Colonic mucosa (tissue), 4 donors: ENCODE measurements around the gene FMC1. TPM values are rescaled to one million over a fixed set of nuclear protein-coding genes. Genes with fewer than 3 reads are reported as not detected.
A peak's percentile ranks its signal among the peaks of the same experiment; 100 is the strongest.

ENCODE experiments used
- DNase-seq: peaks from one replicate; pipeline ENCODE4 v3.0.0-alpha.2; 2020
- H3K27ac ChIP-seq: fragments of 200-600 bp; one replicate; pipeline ENCODE4 v1.8.0; 2021
- H3K27me3 ChIP-seq: fragments of 200-600 bp; one replicate; pipeline ENCODE4 v1.8.0; 2021
- H3K36me3 ChIP-seq: fragments of 200-600 bp; one replicate; pipeline ENCODE4 v1.8.0; 2021
- H3K4me1 ChIP-seq: fragments of 200-600 bp; one replicate; pipeline ENCODE4 v1.8.0; 2021; ENCODE audit warnings: mild to moderate bottlenecking
- H3K4me3 ChIP-seq: fragments of 200-600 bp; one replicate; pipeline ENCODE4 v1.8.0; 2021
- H3K9ac ChIP-seq, 2 donors: one replicate each; pipeline ENCODE4 v1.7.0; 2013; ENCODE audit warnings: control low read depth in 2 of 2, low read depth in 2 of 2, low read length in 2 of 2
- H3K9me3 ChIP-seq: fragments of 200-600 bp; one replicate; pipeline ENCODE4 v1.8.0; 2021
- intact Hi-C: fragments of 100-400 bp; cut with DNase I; formaldehyde crosslinking; loops from one replicate; pipeline ENCODE4 v1.14.1; 2022
- total RNA-seq, 2 donors: library from RNA; stranded (reverse); fragmentation: NEBNext Ultra II Directional in 1 of 2; extraction: Animal tissue kit (Norgen Biotek cat#: 25700) in 1 of 2; gene quantifications; one replicate each; pipeline ENCODE4 v1.2.1, GENCODE V29; 2021
- TF ChIP-seq, protein P1 (sequence below): fragments of 200-600 bp; IDR thresholded peaks from one replicate; pipeline ENCODE4 v1.8.0; 2022; ENCODE audit warnings: antibody characterized with exemption, mild to moderate bottlenecking
- donor health status: healthy.
- donor health status: DM: no; HTN: no; CAD: no.
- donor health status: DM: no; HTN: no; CAD: no.

FMC1 gene
- total RNA-seq, 2 donors from 2014 or later: 21.6 to 23.0 TPM

GRCh38 chr7:139297795-139298194, 43.3 kb upstream of the FMC1 start:
- Histone ChIP-seq H3K9ac (peak overlapping the region in 1 of 2 donors; percentile 21), H3K27ac (peak overlapping the region; percentile 71), H3K4me1 (no peaks in the 10 kb centered on the region), H3K9me3 (no peaks in the 10 kb centered on the region), H3K36me3 (no peaks in the 10 kb centered on the region), H3K4me3 (no peak overlapping the region), H3K27me3 (no peaks in the 10 kb centered on the region)
- DNase-seq: peak; percentile 39
- TF ChIP-seq, protein P1, sequence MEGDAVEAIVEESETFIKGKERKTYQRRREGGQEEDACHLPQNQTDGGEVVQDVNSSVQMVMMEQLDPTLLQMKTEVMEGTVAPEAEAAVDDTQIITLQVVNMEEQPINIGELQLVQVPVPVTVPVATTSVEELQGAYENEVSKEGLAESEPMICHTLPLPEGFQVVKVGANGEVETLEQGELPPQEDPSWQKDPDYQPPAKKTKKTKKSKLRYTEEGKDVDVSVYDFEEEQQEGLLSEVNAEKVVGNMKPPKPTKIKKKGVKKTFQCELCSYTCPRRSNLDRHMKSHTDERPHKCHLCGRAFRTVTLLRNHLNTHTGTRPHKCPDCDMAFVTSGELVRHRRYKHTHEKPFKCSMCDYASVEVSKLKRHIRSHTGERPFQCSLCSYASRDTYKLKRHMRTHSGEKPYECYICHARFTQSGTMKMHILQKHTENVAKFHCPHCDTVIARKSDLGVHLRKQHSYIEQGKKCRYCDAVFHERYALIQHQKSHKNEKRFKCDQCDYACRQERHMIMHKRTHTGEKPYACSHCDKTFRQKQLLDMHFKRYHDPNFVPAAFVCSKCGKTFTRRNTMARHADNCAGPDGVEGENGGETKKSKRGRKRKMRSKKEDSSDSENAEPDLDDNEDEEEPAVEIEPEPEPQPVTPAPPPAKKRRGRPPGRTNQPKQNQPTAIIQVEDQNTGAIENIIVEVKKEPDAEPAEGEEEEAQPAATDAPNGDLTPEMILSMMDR: no peak
- intact Hi-C loops: no loop called here

DNA sequence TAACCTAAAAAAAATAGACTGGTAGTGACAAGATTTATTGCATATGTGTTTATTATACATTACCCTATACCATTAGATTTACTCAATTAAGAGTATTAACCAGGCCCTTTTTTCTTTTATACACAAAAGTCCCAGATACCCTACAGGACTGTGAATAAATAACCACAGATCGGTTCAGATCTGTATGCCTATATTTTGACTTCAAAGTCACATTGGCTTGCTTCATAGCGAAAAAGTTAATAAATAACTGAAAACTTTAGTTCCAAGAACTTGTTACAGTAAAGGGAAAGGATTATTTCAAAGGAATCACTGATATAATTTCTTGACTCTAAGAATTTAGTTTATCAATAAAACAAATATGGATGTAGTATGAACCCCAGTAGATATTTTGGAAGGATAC, 41.8 kb upstream of the FMC1 start:
- DNase-seq: no peak
- intact Hi-C loops: no loop called here
- Histone ChIP-seq H3K4me3 (no peak overlapping the region), H3K4me1 (no peaks in the 10 kb centered on the region), H3K9ac (no peak overlapping the region), H3K9me3 (no peaks in the 10 kb centered on the region), H3K27ac (peak overlapping the region; percentile 24), H3K36me3 (no peaks in the 10 kb centered on the region), H3K27me3 (no peaks in the 10 kb centered on the region)
- TF ChIP-seq, protein P1: no peak

- Histone ChIP-seq H3K36me3 (no peaks in the 10 kb centered on the region), H3K9me3 (no peaks in the 10 kb centered on the region), H3K27me3 (no peaks in the 10 kb centered on the region), H3K4me3 (no peak overlapping the region), H3K27ac (no peak overlapping the region), H3K4me1 (no peaks in the 10 kb centered on the region), H3K9ac (no peak overlapping the region)
- TF ChIP-seq, protein P1: no peak
- DNase-seq: no peak
- intact Hi-C loops: no loop called here
Measured at GRCh38 chr7:139300390-139300789, 40.7 kb upstream of the FMC1 start.

- intact Hi-C loops: no loop called here
- Histone ChIP-seq H3K36me3 (no peaks in the 10 kb centered on the region), H3K4me3 (no peak overlapping the region), H3K9me3 (no peaks in the 10 kb centered on the region), H3K9ac (no peak overlapping the region), H3K27ac (no peak overlapping the region), H3K4me1 (no peaks in the 10 kb centered on the region), H3K27me3 (no peaks in the 10 kb centered on the region)
- TF ChIP-seq, protein P1: no peak
- DNase-seq: no peak
Measured at GRCh38 chr7:139304517-139304916, 36.6 kb upstream of the FMC1 start.

DNA sequence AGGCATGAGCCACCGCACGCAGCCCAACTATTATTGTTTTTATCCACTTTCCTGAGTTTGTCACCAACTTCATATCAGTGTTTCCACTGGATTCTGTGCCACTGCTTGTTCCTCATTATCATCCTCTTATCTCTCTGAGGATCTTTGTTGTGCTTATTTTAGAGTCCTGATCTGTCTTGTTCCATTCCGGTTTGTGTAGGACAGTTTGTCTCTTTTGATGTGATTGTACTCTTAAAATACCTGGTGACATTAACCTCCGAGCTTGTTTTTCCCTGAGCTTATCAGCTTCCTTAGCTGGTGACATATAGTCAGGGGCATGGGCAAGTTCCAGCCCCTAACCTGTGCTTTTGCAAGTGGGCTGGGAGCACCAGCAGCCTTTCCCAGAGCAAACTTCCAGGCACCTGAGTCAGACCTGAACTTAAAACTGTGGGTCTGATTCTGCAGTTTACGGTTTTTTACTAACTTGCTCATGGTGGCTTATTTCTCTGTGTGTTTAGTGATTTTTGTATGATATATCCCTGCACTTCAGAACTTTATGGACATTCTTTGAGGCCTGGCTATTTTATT, 23.1 kb upstream of the FMC1 start:
- H3K27me3 ChIP-seq: no peaks in the 10 kb centered on the region
- intact Hi-C loops: no loop called here
- no peaks in the 10 kb centered on the region for H3K4me1 ChIP-seq
- H3K36me3 ChIP-seq: no peaks in the 10 kb centered on the region
- H3K4me3 ChIP-seq: no peak overlapping the region
- H3K9ac ChIP-seq: no peak overlapping the region
- no peak for DNase-seq
- TF ChIP-seq, protein P1: no peak
- H3K9me3 ChIP-seq: no peaks in the 10 kb centered on the region
- no peak overlapping the region for H3K27ac ChIP-seq
